ENCODE data around the gene SLC29A1. TPM values are rescaled to one million over a fixed set of nuclear protein-coding genes. Genes with fewer than 3 reads are reported as not detected.

Gene SLC29A1
- total and polyA plus RNA-seq, 2 experiments from 2014 or later = 23.3 to 30.8 TPM

GRCh38 chr6:44273617-44274016 lies 50.2 kb downstream of the SLC29A1 start:
- Histone ChIP-seq H3K4me1 (ENCODE audit: insufficient read depth) (no peaks in the 10 kb centered on the region), H3K9me3 (ENCODE audit: low read depth) (no peaks in the 10 kb centered on the region), H3K79me2 (no peaks in the 10 kb centered on the region), H4K20me1 (ENCODE audit: insufficient read depth, poor library complexity, severe bottlenecking) (no peaks in the 10 kb centered on the region), H3K27ac (no peak overlapping the region), H2AFZ (no peak overlapping the region), H3K4me3 (no peak overlapping the region), H3K4me2 (no peak overlapping the region), H3K9me2 (replicated peaks; ENCODE audit: insufficient read depth) (no peaks in the 10 kb centered on the region), H3K27me3 (peaks cover 74% of the 10 kb centered on the region), H3K36me3 (replicated peaks; ENCODE audit: insufficient read depth, low read depth) (no peaks in the 10 kb centered on the region)
- no peak for DNase-seq (ENCODE audit: low spot score)
- WGBS (ENCODE audit: low lambda C conversion rate, missing lambda C conversion rate) = 89% methylated on average over 1 of the region's 1 CpG
- TF ChIP-seq CTCF (IDR thresholded peaks at IDR 0.05; ENCODE audit: poor library complexity) (no peak), EZH2 (IDR thresholded peaks at IDR 0.05; ENCODE audit: borderline replicate concordance) (no peak)

- H3K27me3 ChIP-seq = peaks cover 62% of the 10 kb centered on the region
- no peak overlapping the region for H3K4me2 ChIP-seq
- no peak for DNase-seq (ENCODE audit: low spot score)
- no peak overlapping the region for H2AFZ ChIP-seq
- H3K4me3 ChIP-seq = no peak overlapping the region
- H3K27ac ChIP-seq = no peak overlapping the region
- no peaks in the 10 kb centered on the region for H3K9me3 ChIP-seq (ENCODE audit: low read depth)
- no peaks in the 10 kb centered on the region for H3K36me3 ChIP-seq (replicated peaks; ENCODE audit: insufficient read depth, low read depth)
- H3K79me2 ChIP-seq = no peaks in the 10 kb centered on the region
- no peaks in the 10 kb centered on the region for H3K4me1 ChIP-seq (ENCODE audit: insufficient read depth)
- H3K9me2 ChIP-seq (replicated peaks; ENCODE audit: insufficient read depth) = no peaks in the 10 kb centered on the region
- 97% methylated on average over 58 of the region's 59 CpGs for WGBS (ENCODE audit: low lambda C conversion rate, missing lambda C conversion rate)
- no peaks in the 10 kb centered on the region for H4K20me1 ChIP-seq (ENCODE audit: insufficient read depth, poor library complexity, severe bottlenecking)
- TF ChIP-seq CTCF (IDR thresholded peaks at IDR 0.05; ENCODE audit: poor library complexity) (no peak), EZH2 (IDR thresholded peaks at IDR 0.05; ENCODE audit: borderline replicate concordance) (no peak), EZH2phosphoT487 (IDR thresholded peaks at IDR 0.05; ENCODE audit: low read depth, severe bottlenecking, unreplicated experiment) (no peak)
Measured at GRCh38 chr6:44275271-44275748, 51.9 kb downstream of the SLC29A1 start.

GRCh38 chr6:44275749-44276648 lies 52.6 kb downstream of the SLC29A1 start:
- no peaks in the 10 kb centered on the region for H3K9me2 ChIP-seq (replicated peaks; ENCODE audit: insufficient read depth)
- WGBS (ENCODE audit: low lambda C conversion rate, missing lambda C conversion rate) = 72% methylated on average over 64 of the region's 109 CpGs
- peaks cover 68% of the 10 kb centered on the region for H3K27me3 ChIP-seq
- H3K4me1 ChIP-seq (ENCODE audit: insufficient read depth) = no peaks in the 10 kb centered on the region
- no peak for TF ChIP-seq EZH2 (IDR thresholded peaks at IDR 0.05; ENCODE audit: borderline replicate concordance)
- TF ChIP-seq CTCF (IDR thresholded peaks at IDR 0.05; ENCODE audit: poor library complexity) = no peak
- TF ChIP-seq EZH2phosphoT487 (IDR thresholded peaks at IDR 0.05; ENCODE audit: low read depth, severe bottlenecking, unreplicated experiment) = no peak
- no peak overlapping the region for H3K4me3 ChIP-seq
- no peaks in the 10 kb centered on the region for H3K36me3 ChIP-seq (replicated peaks; ENCODE audit: insufficient read depth, low read depth)
- H2AFZ ChIP-seq = no peak overlapping the region
- no peak overlapping the region for H3K27ac ChIP-seq
- DNase-seq (ENCODE audit: low spot score) = no peak
- H4K20me1 ChIP-seq (ENCODE audit: insufficient read depth, poor library complexity, severe bottlenecking) = no peaks in the 10 kb centered on the region
- peak overlapping the region; percentile 33 for H3K4me2 ChIP-seq
- H3K9me3 ChIP-seq (ENCODE audit: low read depth) = no peaks in the 10 kb centered on the region
- no peaks in the 10 kb centered on the region for H3K79me2 ChIP-seq
